ENCODE data around the gene CD59. TPM values are rescaled to one million over a fixed set of nuclear protein-coding genes. Genes with fewer than 3 reads are reported as not detected.
A peak's percentile ranks its signal among the peaks of the same experiment; 100 is the strongest.
"Not testable (repeated sequence)": the region's sequence is repeated elsewhere in the genome, so short reads cannot be mapped to it uniquely, and the experiment has no call there.

The CD59 gene
- total and polyA plus RNA-seq, 9 donors: 73.0 to 807 (median 288) TPM

DNA sequence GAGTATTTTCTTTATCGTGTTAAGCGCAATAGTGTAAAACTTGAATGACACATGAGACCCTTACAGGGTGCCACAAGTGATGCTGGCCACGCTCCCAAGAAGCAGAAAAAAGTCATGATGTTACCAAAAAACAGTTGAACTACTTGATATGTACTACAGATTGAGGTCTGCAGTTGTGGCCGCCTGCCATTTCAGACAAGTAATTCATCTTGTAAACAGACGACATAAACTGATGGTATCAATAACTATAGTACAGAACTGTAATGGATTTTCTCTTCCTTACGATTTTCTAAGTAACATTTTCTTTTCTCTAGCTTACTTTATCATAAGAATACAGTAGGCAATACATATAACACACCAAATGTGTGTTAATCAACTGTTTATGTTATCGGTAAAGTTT is 5.5 kb downstream of the CD59 start:
- Histone ChIP-seq H3K27ac (no peak overlapping the region), H3K36me3 (no peaks in the 10 kb centered on the region), H3K4me3 (no peak overlapping the region), H3K4me1 (ENCODE audit: insufficient read depth) (peaks cover 6% of the 10 kb centered on the region), H3K27me3 (no peaks in the 10 kb centered on the region), H3K9me3 (no peaks in the 10 kb centered on the region)
- no peak for DNase-seq
- intact Hi-C loops (cut with DNase I): no loop called here
- WGBS, 3 donors: 76 to 81% (median 78%) methylated on average over 7 of the region's 7 CpGs
- no peak for TF ChIP-seq EP300 (IDR thresholded peaks at IDR 0.05)
- TF ChIP-seq POLR2A (IDR thresholded peaks at IDR 0.05): no peak

GRCh38 chr11:33729072-33729664 is 7.1 kb downstream of the CD59 start:
- H3K4me3 ChIP-seq; DNase-seq; H3K27me3 ChIP-seq; intact Hi-C loops (cut with DNase I); H3K9me3 ChIP-seq; H3K36me3 ChIP-seq; H3K27ac ChIP-seq: not testable (repeated sequence)
- peaks cover 10% of the 10 kb centered on the region for H3K4me1 ChIP-seq (ENCODE audit: insufficient read depth)
- 66 to 75% (median 66%) methylated on average over 5 of the region's 5 CpGs for WGBS, 3 donors

DNA sequence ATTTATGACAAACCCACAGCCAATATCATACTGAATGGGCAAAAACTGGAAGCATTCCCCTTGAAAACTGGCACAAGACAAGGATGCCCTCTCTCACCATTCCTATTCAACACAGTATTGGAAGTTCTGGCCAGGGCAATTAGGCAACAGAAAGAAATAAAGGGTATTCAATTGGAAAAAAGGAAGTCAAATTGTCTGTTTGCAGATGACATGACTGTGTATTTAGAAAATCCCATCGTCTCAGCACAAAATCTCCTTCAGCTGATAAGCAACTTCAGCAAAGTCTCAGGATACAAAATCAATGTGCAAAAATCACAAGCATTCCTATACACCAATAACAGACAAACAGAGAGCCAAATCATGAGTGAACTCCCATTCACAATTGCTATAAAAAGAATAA is 8.7 kb downstream of the CD59 start:
- H3K36me3 ChIP-seq; H3K9me3 ChIP-seq; H3K27me3 ChIP-seq; DNase-seq; H3K4me3 ChIP-seq; intact Hi-C loops (cut with DNase I); H3K27ac ChIP-seq: not testable (repeated sequence)
- H3K4me1 ChIP-seq (ENCODE audit: insufficient read depth): peaks cover 21% of the 10 kb centered on the region
- 29 to 35% (median 31%) methylated on average over 1 of the region's 1 CpG for WGBS, 3 donors

- Histone ChIP-seq H3K27ac (no peak overlapping the region), H3K27me3 (no peaks in the 10 kb centered on the region), H3K9me3 (no peaks in the 10 kb centered on the region), H3K36me3 (no peaks in the 10 kb centered on the region), H3K4me1 (ENCODE audit: insufficient read depth) (peaks cover 24% of the 10 kb centered on the region), H3K4me3 (no peak overlapping the region)
- WGBS, 3 donors: 76 to 95% (median 77%) methylated on average over 5 of the region's 5 CpGs
- intact Hi-C loops (cut with DNase I): no loop called here
- DNase-seq: no peak
- TF ChIP-seq EP300 (IDR thresholded peaks at IDR 0.05) (no peak), POLR2A (IDR thresholded peaks at IDR 0.05) (no peak)
- TF ChIP-seq, protein P1, sequence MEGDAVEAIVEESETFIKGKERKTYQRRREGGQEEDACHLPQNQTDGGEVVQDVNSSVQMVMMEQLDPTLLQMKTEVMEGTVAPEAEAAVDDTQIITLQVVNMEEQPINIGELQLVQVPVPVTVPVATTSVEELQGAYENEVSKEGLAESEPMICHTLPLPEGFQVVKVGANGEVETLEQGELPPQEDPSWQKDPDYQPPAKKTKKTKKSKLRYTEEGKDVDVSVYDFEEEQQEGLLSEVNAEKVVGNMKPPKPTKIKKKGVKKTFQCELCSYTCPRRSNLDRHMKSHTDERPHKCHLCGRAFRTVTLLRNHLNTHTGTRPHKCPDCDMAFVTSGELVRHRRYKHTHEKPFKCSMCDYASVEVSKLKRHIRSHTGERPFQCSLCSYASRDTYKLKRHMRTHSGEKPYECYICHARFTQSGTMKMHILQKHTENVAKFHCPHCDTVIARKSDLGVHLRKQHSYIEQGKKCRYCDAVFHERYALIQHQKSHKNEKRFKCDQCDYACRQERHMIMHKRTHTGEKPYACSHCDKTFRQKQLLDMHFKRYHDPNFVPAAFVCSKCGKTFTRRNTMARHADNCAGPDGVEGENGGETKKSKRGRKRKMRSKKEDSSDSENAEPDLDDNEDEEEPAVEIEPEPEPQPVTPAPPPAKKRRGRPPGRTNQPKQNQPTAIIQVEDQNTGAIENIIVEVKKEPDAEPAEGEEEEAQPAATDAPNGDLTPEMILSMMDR (IDR thresholded peaks at IDR 0.05): no peak
Observed at GRCh38 chr11:33725496-33725895, 10.7 kb downstream of the CD59 start.

DNA sequence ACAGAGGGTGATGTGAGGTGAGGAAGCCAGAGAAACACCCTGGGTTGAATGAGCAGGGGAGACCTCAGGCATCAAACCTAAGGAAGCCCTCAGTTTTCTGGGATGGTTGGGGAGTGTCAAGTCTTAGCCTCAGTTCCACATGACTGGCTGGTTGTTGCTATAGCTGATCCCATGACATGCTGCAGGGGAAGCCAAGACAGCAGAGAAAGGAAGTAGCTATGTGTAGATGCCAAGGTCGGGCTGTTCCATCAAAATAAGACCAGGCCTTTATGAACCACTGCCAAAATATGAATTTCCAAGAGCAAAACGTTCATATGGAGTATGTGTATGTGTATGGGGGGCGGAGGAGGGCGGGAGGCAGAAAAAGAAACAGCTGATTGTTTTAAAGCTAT is 11.6 kb downstream of the CD59 start:
- peak overlapping the region in 1 of 2 donors; percentile 34 for H3K27ac ChIP-seq
- TF ChIP-seq POLR2A (IDR thresholded peaks at IDR 0.05) (no peak), EP300 (IDR thresholded peaks at IDR 0.05) (no peak)
- TF ChIP-seq, protein P1 (IDR thresholded peaks at IDR 0.05): no peak
- H3K36me3 ChIP-seq: no peaks in the 10 kb centered on the region
- H3K9me3 ChIP-seq: no peaks in the 10 kb centered on the region
- WGBS, 3 donors: 16 to 30% (median 29%) methylated on average over 4 of the region's 4 CpGs
- H3K27me3 ChIP-seq: no peaks in the 10 kb centered on the region
- peak in 1 of 5 donors; percentile 31 for DNase-seq
- intact Hi-C loops (cut with DNase I): no loop called here
- H3K4me1 ChIP-seq (ENCODE audit: insufficient read depth): peaks cover 24% of the 10 kb centered on the region
- H3K4me3 ChIP-seq: no peak overlapping the region

- intact Hi-C loops (cut with DNase I): no loop called here
- Histone ChIP-seq H3K4me1 (ENCODE audit: insufficient read depth) (peaks cover 25% of the 10 kb centered on the region), H3K27ac (peak overlapping the region in 1 of 2 donors; percentile 34), H3K36me3 (no peaks in the 10 kb centered on the region), H3K4me3 (no peak overlapping the region), H3K9me3 (no peaks in the 10 kb centered on the region), H3K27me3 (no peaks in the 10 kb centered on the region)
- 63 to 76% (median 73%) methylated on average over 6 of the region's 6 CpGs for WGBS, 3 donors
- no peak for DNase-seq
- TF ChIP-seq POLR2A (IDR thresholded peaks at IDR 0.05) (no peak), EP300 (IDR thresholded peaks at IDR 0.05) (no peak)
- TF ChIP-seq, protein P1 (IDR thresholded peaks at IDR 0.05): no peak
Observed at GRCh38 chr11:33723238-33723881, 12.9 kb downstream of the CD59 start.
